A549 (cell line): ENCODE results near the gene ZNF747. TPM values are rescaled to one million over a fixed set of nuclear protein-coding genes. Genes with fewer than 3 reads are reported as not detected.

Experiments used
- ATAC-seq, 2 experiments: fragments of 200-7000 bp in 1 of 2; fragments of >200 bp in 1 of 2; cut with Nextera tagmentation in 1 of 2; cut with Tn5 transposase in 1 of 2; 3 replicates each; pipeline versions ENCODE4 v1.8.0 to v1.9.1; 2018 to 2020; ENCODE audit warnings: mild to moderate bottlenecking in 1 of 2, moderate library complexity in 1 of 2
- CTCF ChIA-PET: fragments of 300-600 bp; sonication (Branson Sonifier 250); formaldehyde crosslinking; extraction: SDS; loops from one replicate; lab custom pipeline; 2021; ENCODE audit warnings: antibody characterized with exemption, inconsistent platforms; lab: Yijun Ruan, JAX
- POLR2A ChIA-PET: fragments of 350-600 bp; formaldehyde crosslinking; extraction: SDS; loops from one replicate; lab custom pipeline; 2021; ENCODE audit warnings: antibody characterized with exemption, inconsistent platforms; lab: Yijun Ruan, JAX
- DNase-seq, 2 experiments: peaks; one replicate each; pipeline versions ENCODE4 v3.0.0 to v3.0.0-alpha.2; 2011 to 2016; ENCODE audit warnings: low read depth in 1 of 2, low spot score in 1 of 2
- FAIRE-seq: peaks from 2 replicates; lab custom pipeline; 2011; peaks lifted over from hg19 to GRCh38; lab: Jason Lieb, UNC
- H3K27ac ChIP-seq, 2 experiments: fragments of >200 bp; sonication (Bioruptor Twin); formaldehyde crosslinking; 3 replicates each; pipeline ENCODE4 v1.5.1; 2016 to 2017
- H3K4me1 ChIP-seq: fragments of >200 bp; sonication (Bioruptor Twin); formaldehyde crosslinking; 3 replicates; pipeline ENCODE4 v1.6.1; 2016
- H3K4me2 ChIP-seq: fragments of >200 bp; sonication (Bioruptor Twin); formaldehyde crosslinking; 3 replicates; pipeline ENCODE4 v1.6.1; 2016
- H3K4me3 ChIP-seq: fragments of >200 bp; sonication (Bioruptor Twin); formaldehyde crosslinking; 3 replicates; pipeline ENCODE4 v1.5.1; 2016
- H3K9me3 ChIP-seq: fragments of >200 bp; sonication (Bioruptor Twin); formaldehyde crosslinking; 3 replicates; pipeline ENCODE4 v1.6.1; 2016
- ATOH8 ChIP-seq: fragments of 250-450 bp; sonication (Bioruptor Pico); IDR thresholded peaks from 2 replicates; pipeline ENCODE4 v1.5.0; 2020; ENCODE audit warnings: low read depth, mild to moderate bottlenecking, moderate library complexity
- BCL3 ChIP-seq: fragments of >200 bp; sonication (Bioruptor Twin); formaldehyde crosslinking; IDR thresholded peaks from 3 replicates; pipeline ENCODE4 v1.6.1; 2016
- CBX8 ChIP-seq: fragments of 200-600 bp; sonication (generic); IDR thresholded peaks from 2 replicates; pipeline ENCODE4 v1.6.1; 2016
- CHD2 ChIP-seq: fragments of 150-350 bp; IDR thresholded peaks from 2 replicates; pipeline ENCODE4 v1.6.1; 2014; ENCODE audit warnings: low read length; ENCODE audit not compliant: partially characterized antibody
- EHF ChIP-seq: fragments of 250-450 bp; sonication (Bioruptor Pico); IDR thresholded peaks from 2 replicates; pipeline ENCODE4 v1.5.0; 2020; ENCODE audit warnings: mild to moderate bottlenecking
- FOSL2 ChIP-seq, 2 experiments: fragments of 450-650 bp in 1 of 2; fragments of >200 bp in 1 of 2; sonication (Bioruptor Twin) in 1 of 2; formaldehyde crosslinking; IDR thresholded peaks; 2 replicates each; pipeline versions ENCODE4 v1.5.0 to v1.6.1; 2016 to 2020; ENCODE audit warnings: mild to moderate bottlenecking in 1 of 2, moderate library complexity in 1 of 2
- HES2 ChIP-seq: fragments of >200 bp; sonication (Bioruptor Twin); formaldehyde crosslinking; IDR thresholded peaks from 2 replicates; pipeline ENCODE4 v1.6.1; 2016
- MAFK ChIP-seq: fragments of 450-650 bp; IDR thresholded peaks from 2 replicates; pipeline ENCODE4 v1.6.1; 2014; ENCODE audit not compliant: partially characterized antibody
- MAX ChIP-seq: IDR thresholded peaks from 2 replicates; pipeline ENCODE4 v1.6.1; 2012
- MAZ ChIP-seq: fragments of 150-350 bp; IDR thresholded peaks from 2 replicates; pipeline ENCODE4 v1.6.1; 2014; ENCODE audit warnings: antibody characterized with exemption, low read depth, low read length, borderline replicate concordance
- PBX3 ChIP-seq: IDR thresholded peaks from 2 replicates; pipeline ENCODE4 v1.6.1; 2012
- PHF8 ChIP-seq: fragments of 200-600 bp; sonication (generic); IDR thresholded peaks from 2 replicates; pipeline ENCODE4 v1.6.1; 2016; ENCODE audit warnings: low read depth, mild to moderate bottlenecking, antibody characterized with exemption, moderate library complexity, borderline replicate concordance
- POLR2AphosphoS2 ChIP-seq: conservative IDR thresholded peaks from 2 replicates; pipeline ENCODE4 v1.6.1; 2012; ENCODE audit warnings: low read length, improper control_type of control experiment, inconsistent platforms
- RAD21 ChIP-seq, 2 experiments: fragments of >200 bp in 1 of 2; sonication (Bioruptor Twin) in 1 of 2; formaldehyde crosslinking in 1 of 2; IDR thresholded peaks in 1 of 2; conservative IDR thresholded peaks in 1 of 2; 2 replicates in 1 of 2; 3 replicates in 1 of 2; pipeline ENCODE4 v1.6.1; 2012 to 2018; ENCODE audit warnings: inconsistent platforms in 1 of 2
- RCOR1 ChIP-seq: fragments of 150-350 bp; IDR thresholded peaks from 2 replicates; pipeline ENCODE4 v1.6.1; 2014; ENCODE audit warnings: antibody characterized with exemption, low read length, low read depth
- REST ChIP-seq: fragments of 200-600 bp; sonication (generic); IDR thresholded peaks from 2 replicates; pipeline ENCODE4 v1.6.1; 2016; ENCODE audit warnings: antibody characterized with exemption, mild to moderate bottlenecking, moderate library complexity
- USF2 ChIP-seq: fragments of 450-650 bp; IDR thresholded peaks from 2 replicates; pipeline ENCODE4 v1.6.1; 2014; ENCODE audit warnings: antibody characterized with exemption
- ZC3H11A ChIP-seq: fragments of 450-650 bp; IDR thresholded peaks from 2 replicates; pipeline ENCODE4 v1.6.1; 2014; ENCODE audit warnings: antibody characterized with exemption, mild to moderate bottlenecking
- ZSCAN20 ChIP-seq: fragments of 250-450 bp; sonication (Bioruptor Pico); IDR thresholded peaks from 2 replicates; pipeline ENCODE4 v1.8.0; 2022; ENCODE audit warnings: mild to moderate bottlenecking, moderate library complexity
- WGBS: methylation state at CpG from one replicate; pipeline ENCODE4 v1.1.6; 2017; ENCODE audit errors: missing lambda C conversion rate; 5-methylcytosine and 5-hydroxymethylcytosine counted together
- polyA plus RNA-seq, 4 experiments: library from polyadenylated mRNA; depleted of rRNA in 3 of 4; stranded (reverse); fragments of >200 nt; fragmentation: RNase III in 1 of 4; extraction: RNeasy Plus Mini Kit Qiagen cat#74134 plus additional on column Dnase treatment in 1 of 4; gene quantifications; 2 replicates in 3 of 4; 3 replicates in 1 of 4; pipeline ENCODE4 v1.2.3, GENCODE V29; 2011 to 2017

The ZNF747 gene
- polyA plus RNA-seq, 2 of the 4 experiments (the other 2 are of a cell fraction), result 4.8 to 5.0 TPM

GRCh38 chr16:30491744-30492308, 42.8 kb downstream of the ZNF747 start:
- WGBS, result 70% methylated on average over 6 of the region's 6 CpGs
- ChIA-PET POLR2A (interaction anchor here (0.8 to 1.3 kb wide), 2 partner anchors 35 to 67 kb away, joined by 4 read pairs; partner anchors contain the start of gene ZNF764), CTCF (interaction anchor here (1.0 to 2.5 kb wide), 4 partner anchors 10 to 137 kb away, joined by 3 to 9 read pairs (median 4); partner anchors contain the start of gene ITGAL)
- DNase-seq (peak; percentile 66 to 80), FAIRE-seq (no peak), ATAC-seq (peak; percentile 80 to 91)
- no peaks in the 10 kb centered on the region for H3K9me3 ChIP-seq
- peak overlapping the region; percentile 31 for H3K4me2 ChIP-seq
- 0 out of 2 replicates have a peak, but pooled peaks have one; percentile 35 for TF ChIP-seq FOSL2 (IDR thresholded peaks at IDR 0.05)
- TF ChIP-seq FOSL2 (CRISPR knock-in tag; IDR thresholded peaks at IDR 0.05), result peak; percentile 77
- TF ChIP-seq RAD21 (conservative IDR thresholded peaks at IDR 0.05 in 1 of 2, IDR thresholded peaks at IDR 0.05 in 1 of 2), result peak in 1 of 2 experiments; percentile 26; a peak in 1 of 5 replicates
- TF ChIP-seq ATOH8 (CRISPR knock-in tag), result no peak
- TF ChIP-seq MAX, result peak; percentile 34; the same call in 1 of the 2 replicates
- peak overlapping the region in 1 of 2 experiments; percentile 50; a peak in 2 of 6 replicates for H3K27ac ChIP-seq
- peaks cover 22% of the 10 kb centered on the region for H3K4me1 ChIP-seq
- no peak overlapping the region for H3K4me3 ChIP-seq

GRCh38 chr16:30491229-30491628, 43.4 kb downstream of the ZNF747 start:
- POLR2A ChIA-PET, result interaction anchor here (0.8 to 1.3 kb wide), 2 partner anchors 36 to 67 kb away, joined by 4 read pairs; partner anchors contain the start of gene ZNF764
- no peak for FAIRE-seq
- Histone ChIP-seq H3K4me1 (peaks cover 22% of the 10 kb centered on the region), H3K4me2 (no peak overlapping the region; the same call in 2 of the 3 replicates), H3K27ac (0 out of 6 replicates have a peak overlapping the region, but pooled peaks of 1 of the 2 experiments have one; percentile 30), H3K9me3 (no peaks in the 10 kb centered on the region), H3K4me3 (no peak overlapping the region)
- no peak for TF ChIP-seq MAFK
- no peak for TF ChIP-seq ZSCAN20 (CRISPR knock-in tag)
- no peak for TF ChIP-seq HES2
- no peak for TF ChIP-seq CHD2
- TF ChIP-seq PHF8, result no peak
- TF ChIP-seq ZC3H11A, result no peak
- TF ChIP-seq USF2, result no peak
- no peak for TF ChIP-seq RCOR1
- no peak for TF ChIP-seq EHF (CRISPR knock-in tag)
- no peak for TF ChIP-seq PBX3
- TF ChIP-seq REST, result no peak
- TF ChIP-seq MAZ, result no peak
- no peak for TF ChIP-seq POLR2AphosphoS2
- no peak for TF ChIP-seq BCL3
- TF ChIP-seq CBX8, result no peak
- TF ChIP-seq MAX, result no peak
- CTCF ChIA-PET, result interaction anchor here (0.6 to 2.5 kb wide), 5 partner anchors 9 to 138 kb away, joined by 3 to 9 read pairs (median 3); partner anchors contain the start of gene ITGAL
- DNase-seq, result no peak
- 85% methylated on average over 4 of the region's 4 CpGs for WGBS
- no peak for ATAC-seq
